Liver (tissue), 9 donors: ENCODE measurements around the gene TRDMT1. TPM values are rescaled to one million over a fixed set of nuclear protein-coding genes. Genes with fewer than 3 reads are reported as not detected.

Experiments used
- DNase-seq: peaks from one replicate; pipeline ENCODE4 v3.0.0-alpha.2; 2017; ENCODE audit warnings: low spot score
- H3K27ac ChIP-seq, 2 donors: one replicate each; pipeline ENCODE4 v1.7.0; 2013; ENCODE audit warnings: inconsistent platforms in 2 of 2, low read length in 2 of 2, control low read depth in 1 of 2, low read depth in 1 of 2, mild to moderate bottlenecking in 1 of 2
- H3K27me3 ChIP-seq, 4 donors: one replicate each; pipeline versions ENCODE4 v1.6.1 to v1.7.0; 2013; ENCODE audit warnings: low read length in 3 of 4, inconsistent platforms in 1 of 4, mild to moderate bottlenecking in 1 of 4, moderate library complexity in 1 of 4; ENCODE audit not compliant: control insufficient read depth in 4 of 4, insufficient read depth in 4 of 4
- H3K36me3 ChIP-seq, 4 donors: one replicate each; pipeline versions ENCODE4 v1.6.1 to v1.7.0; 2013; ENCODE audit warnings: low read length in 3 of 4, mild to moderate bottlenecking in 3 of 4, low read depth in 1 of 4, moderate library complexity in 1 of 4; ENCODE audit not compliant: control insufficient read depth in 4 of 4, insufficient read depth in 3 of 4
- H3K4me1 ChIP-seq, 4 donors: one replicate each; pipeline versions ENCODE4 v1.6.1 to v1.7.0; 2013; ENCODE audit warnings: low read length in 3 of 4, mild to moderate bottlenecking in 3 of 4, moderate library complexity in 1 of 4; ENCODE audit not compliant: control insufficient read depth in 4 of 4, insufficient read depth in 4 of 4
- H3K4me3 ChIP-seq, 3 donors: one replicate each; pipeline versions ENCODE4 v1.6.1 to v1.7.0; 2013; ENCODE audit warnings: low read length in 3 of 3, control low read depth in 1 of 3, low read depth in 1 of 3, mild to moderate bottlenecking in 1 of 3
- H3K9ac ChIP-seq, 2 donors: one replicate each; pipeline ENCODE4 v1.7.0; 2013; ENCODE audit warnings: low read length in 2 of 2, mild to moderate bottlenecking in 2 of 2, moderate library complexity in 2 of 2, control low read depth in 1 of 2, low read depth in 1 of 2
- H3K9me3 ChIP-seq, 4 donors: one replicate each; pipeline versions ENCODE4 v1.6.1 to v1.7.0; 2013; ENCODE audit warnings: low read length in 3 of 4; ENCODE audit not compliant: control insufficient read depth in 4 of 4
- ATF3 ChIP-seq: IDR thresholded peaks from 2 replicates; pipeline ENCODE4 v1.6.1; 2016; ENCODE audit warnings: antibody characterized with exemption
- CTCF ChIP-seq: fragments of 150-350 bp; IDR thresholded peaks from 2 replicates; pipeline ENCODE4 v1.5.1; 2017; ENCODE audit warnings: improper control_type of control experiment, low read depth, low read length; ENCODE audit not compliant: missing input control
- EGR1 ChIP-seq, 2 donors: IDR thresholded peaks; 2 replicates each; pipeline ENCODE4 v1.6.1; 2016 to 2018; ENCODE audit warnings: antibody characterized with exemption in 2 of 2, low read depth in 2 of 2
- FOXA1 ChIP-seq: IDR thresholded peaks from 2 replicates; pipeline ENCODE4 v1.6.1; 2016; ENCODE audit warnings: antibody characterized with exemption
- FOXA2 ChIP-seq: IDR thresholded peaks from 2 replicates; pipeline ENCODE4 v1.6.1; 2016; ENCODE audit warnings: antibody characterized with exemption
- GABPA ChIP-seq, 2 donors: IDR thresholded peaks in 1 of 2; conservative IDR thresholded peaks in 1 of 2; 2 replicates each; pipeline ENCODE4 v1.6.1; 2016; ENCODE audit warnings: antibody characterized with exemption in 2 of 2, mild to moderate bottlenecking in 1 of 2, moderate library complexity in 1 of 2
- HNF4A ChIP-seq, 2 donors: conservative IDR thresholded peaks; 2 replicates each; pipeline ENCODE4 v1.6.1; 2016; ENCODE audit warnings: antibody characterized with exemption in 2 of 2, mild to moderate bottlenecking in 2 of 2
- HNF4G ChIP-seq: IDR thresholded peaks from 2 replicates; pipeline ENCODE4 v1.6.1; 2016; ENCODE audit warnings: antibody characterized with exemption
- JUND ChIP-seq, 2 donors: IDR thresholded peaks; 2 replicates each; pipeline ENCODE4 v1.6.1; 2016; ENCODE audit warnings: antibody characterized with exemption in 2 of 2
- MAX ChIP-seq: IDR thresholded peaks from 2 replicates; pipeline ENCODE4 v1.6.1; 2016; ENCODE audit warnings: antibody characterized with exemption
- NR2F2 ChIP-seq: IDR thresholded peaks from 2 replicates; pipeline ENCODE4 v1.6.1; 2016; ENCODE audit warnings: antibody characterized with exemption
- RAD21 ChIP-seq, 2 donors: IDR thresholded peaks; 2 replicates each; pipeline ENCODE4 v1.6.1; 2016; ENCODE audit warnings: antibody characterized with exemption in 2 of 2, mild to moderate bottlenecking in 2 of 2
- REST ChIP-seq: IDR thresholded peaks from 2 replicates; pipeline ENCODE4 v1.6.1; 2016; ENCODE audit warnings: antibody characterized with exemption, mild to moderate bottlenecking
- RXRA ChIP-seq, 2 donors: IDR thresholded peaks; 2 replicates each; pipeline ENCODE4 v1.6.1; 2017 to 2018; ENCODE audit warnings: antibody characterized with exemption in 2 of 2, mild to moderate bottlenecking in 1 of 2
- SP1 ChIP-seq: IDR thresholded peaks from 2 replicates; pipeline ENCODE4 v1.6.1; 2018; ENCODE audit warnings: antibody characterized with exemption, mild to moderate bottlenecking
- TAF1 ChIP-seq: conservative IDR thresholded peaks from 2 replicates; pipeline ENCODE4 v1.6.1; 2016; ENCODE audit warnings: antibody characterized with exemption, mild to moderate bottlenecking
- YY1 ChIP-seq: IDR thresholded peaks from 2 replicates; pipeline ENCODE4 v1.6.1; 2016; ENCODE audit warnings: antibody characterized with exemption, mild to moderate bottlenecking
- WGBS: extraction: QIAGEN DNeasy Blood & Tissue Kit; methylation state at CpG from one replicate; pipeline ENCODE4 v1.1.7; 2013; 5-methylcytosine and 5-hydroxymethylcytosine counted together
- polyA plus RNA-seq, 2 donors: library from polyadenylated mRNA; stranded (reverse) in 1 of 2; unstranded in 1 of 2; fragments of 200-250 nt in 1 of 2; fragments of >200 nt in 1 of 2; fragmentation: Nextera tagmentation in 1 of 2; extraction: Ambion mirVana in 1 of 2; gene quantifications; one replicate each; pipeline versions ENCODE4 v1.2.1 to v1.2.3, GENCODE V29; 2013 to 2015
- total RNA-seq, 2 donors: library from RNA; depleted of rRNA; stranded (reverse); fragments of >200 nt; gene quantifications; one replicate each; pipeline ENCODE4 v1.2.3, GENCODE V29; 2014
- donor health status: healthy.
- donor health status: healthy.
- donor health status: healthy.
- donor health status: healthy.
- donor health status: healthy.

Gene TRDMT1
- total and polyA plus RNA-seq, 4 donors = 0.38 to 2.4 (median 1.1) TPM

GRCh38 chr10:17234431-17234945, 33.0 kb upstream of the TRDMT1 start (continued):
- TF ChIP-seq GABPA (IDR thresholded peaks at IDR 0.05 in 1 of 2, conservative IDR thresholded peaks at IDR 0.05 in 1 of 2) (no peak), REST (no peak), HNF4A (conservative IDR thresholded peaks at IDR 0.05) (no peak), HNF4G (no peak), JUND (IDR thresholded peaks at IDR 0.05) (no peak)

GRCh38 chr10:17233286-17233991, 32.0 kb upstream of the TRDMT1 start:
- peaks cover 0 to 4% (median 2%) of the 10 kb centered on the region in 4 donors for H3K36me3 ChIP-seq
- TF ChIP-seq FOXA1 (no peak), MAX (no peak), SP1 (no peak), EGR1 (IDR thresholded peaks at IDR 0.05; ENCODE audit: low read depth in 2 of 2) (no peak)
- H3K9me3 ChIP-seq = no peaks in the 10 kb centered on the region
- peaks cover 6 to 21% (median 14%) of the 10 kb centered on the region in 4 donors for H3K4me1 ChIP-seq
- H3K27me3 ChIP-seq = peaks cover 0 to 12% (median 4%) of the 10 kb centered on the region in 4 donors
- H3K27ac ChIP-seq = no peak overlapping the region
- DNase-seq = no peak
- 66% methylated on average over 14 of the region's 14 CpGs for WGBS
- H3K9ac ChIP-seq = no peak overlapping the region
- H3K4me3 ChIP-seq = no peak overlapping the region

GRCh38 chr10:17232276-17232960, 30.9 kb upstream of the TRDMT1 start:
- H3K36me3 ChIP-seq = peaks cover 0 to 4% (median 2%) of the 10 kb centered on the region in 4 donors
- H3K4me3 ChIP-seq = no peak overlapping the region
- peaks cover 8 to 26% (median 16%) of the 10 kb centered on the region in 4 donors for H3K4me1 ChIP-seq
- 53% methylated on average over 3 of the region's 3 CpGs for WGBS
- H3K9me3 ChIP-seq = no peaks in the 10 kb centered on the region
- no peak for TF ChIP-seq FOXA1
- TF ChIP-seq YY1 = no peak
- no peak for TF ChIP-seq TAF1
- no peak for TF ChIP-seq ATF3
- TF ChIP-seq HNF4G = no peak
- TF ChIP-seq REST = no peak
- no peak for TF ChIP-seq FOXA2
- no peak for TF ChIP-seq HNF4A (conservative IDR thresholded peaks at IDR 0.05)
- TF ChIP-seq NR2F2 = no peak
- TF ChIP-seq RAD21 (IDR thresholded peaks at IDR 0.05) = no peak
- TF ChIP-seq JUND (IDR thresholded peaks at IDR 0.05) = no peak
- no peak for TF ChIP-seq MAX
- TF ChIP-seq RXRA (IDR thresholded peaks at IDR 0.05) = no peak
- TF ChIP-seq SP1 = no peak
- TF ChIP-seq EGR1 (IDR thresholded peaks at IDR 0.05; ENCODE audit: low read depth in 2 of 2) = no peak
- no peak for TF ChIP-seq CTCF
- no peak for TF ChIP-seq GABPA (IDR thresholded peaks at IDR 0.05 in 1 of 2, conservative IDR thresholded peaks at IDR 0.05 in 1 of 2)
- H3K27ac ChIP-seq = no peak overlapping the region
- H3K27me3 ChIP-seq = peaks cover 0 to 12% (median 4%) of the 10 kb centered on the region in 4 donors
- H3K9ac ChIP-seq = no peak overlapping the region
- no peak for DNase-seq
